ENCODE results near the gene FAM200B.

Gene FAM200B

GRCh38 chr4:15738877-15739276 is 57.2 kb downstream of the FAM200B start:
- no peak for DNase-seq

All from stimulated activated naive CD4-positive, alpha-beta T cell treated with Interleukin-2 at 50 U/mL for 16 hours (primary cell).